ENCODE measurements around the gene KAT6B. TPM values are rescaled to one million over a fixed set of nuclear protein-coding genes. Genes with fewer than 3 reads are reported as not detected.

KAT6B gene
- total RNA-seq, 2 experiments from 2014 or later = 22.8 to 24.8 TPM

DNA sequence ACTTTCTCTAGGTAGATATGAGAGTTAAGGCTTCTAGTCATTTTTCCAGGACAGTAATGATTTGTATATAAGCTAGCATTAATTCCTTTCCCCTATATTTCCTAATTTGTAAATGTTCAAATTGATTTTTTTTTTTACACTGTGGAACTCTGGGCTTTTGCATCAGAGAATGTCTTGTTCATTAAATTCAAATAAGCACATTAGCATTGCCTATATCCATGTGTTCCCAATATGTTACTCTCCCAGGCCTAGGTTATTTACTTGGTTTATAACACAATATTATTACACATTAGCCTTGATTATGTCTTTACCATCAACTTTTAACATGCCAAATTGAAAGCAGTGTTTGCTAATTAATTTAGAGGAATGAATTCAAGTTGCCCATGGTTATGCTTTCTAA lies 201.6 kb downstream of the KAT6B start:
- no peaks in the 10 kb centered on the region for H3K27me3 Mint-ChIP-seq
- DNase-seq (no peak), ATAC-seq (no peak)
- no peaks in the 10 kb centered on the region for H3K9me3 Mint-ChIP-seq
- peaks cover 6% of the 10 kb centered on the region for H3K4me1 Mint-ChIP-seq (ENCODE audit: low read depth)
- H3K4me3 Mint-ChIP-seq = no peak overlapping the region
- H3K36me3 Mint-ChIP-seq (ENCODE audit: low read depth) = peaks cover 39% of the 10 kb centered on the region
- CTCF ChIA-PET = interaction anchor here (1.1 to 1.5 kb wide), 2 partner anchors 12 to 18 kb away, joined by 3 to 4 read pairs; no protein-coding TSS in a partner anchor
- H3K27ac Mint-ChIP-seq = peak overlapping the region; percentile 58
- intact Hi-C loops (cut with micrococcal nuclease) = no loop called here
- no peak for TF ChIP-seq CTCF (IDR thresholded peaks at IDR 0.05)
- POLR2A ChIA-PET = interaction anchor here (0.6 kb wide), 2 partner anchors 400 to 863 kb away, joined by 3 to 4 read pairs; no protein-coding TSS in a partner anchor

DNA sequence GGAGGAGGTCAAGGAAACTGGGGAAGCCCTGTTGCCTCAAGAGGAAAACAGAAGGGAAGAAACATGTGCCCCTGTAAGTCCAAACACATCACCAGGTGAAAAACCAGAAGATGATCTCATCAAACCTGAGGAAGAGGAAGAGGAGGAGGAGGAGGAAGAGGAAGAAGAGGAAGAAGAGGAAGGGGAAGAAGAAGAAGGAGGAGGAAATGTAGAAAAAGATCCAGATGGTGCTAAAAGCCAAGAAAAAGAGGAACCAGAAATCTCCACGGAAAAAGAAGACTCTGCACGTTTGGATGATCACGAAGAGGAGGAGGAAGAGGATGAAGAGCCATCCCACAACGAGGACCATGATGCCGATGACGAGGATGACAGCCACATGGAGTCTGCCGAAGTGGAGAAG lies 202.3 kb downstream of the KAT6B start:
- no peak for TF ChIP-seq CTCF (IDR thresholded peaks at IDR 0.05)
- intact Hi-C loops (cut with micrococcal nuclease) = no loop called here
- no peak for ATAC-seq
- no peak overlapping the region for H3K4me3 Mint-ChIP-seq
- CTCF ChIA-PET = no interaction called here
- no peaks in the 10 kb centered on the region for H3K27me3 Mint-ChIP-seq
- POLR2A ChIA-PET = no interaction called here
- peaks cover 13% of the 10 kb centered on the region for H3K4me1 Mint-ChIP-seq (ENCODE audit: low read depth)
- H3K9me3 Mint-ChIP-seq = no peaks in the 10 kb centered on the region
- H3K36me3 Mint-ChIP-seq (ENCODE audit: low read depth) = peaks cover 39% of the 10 kb centered on the region
- no peak for DNase-seq
- peak overlapping the region; percentile 58 for H3K27ac Mint-ChIP-seq

DNA sequence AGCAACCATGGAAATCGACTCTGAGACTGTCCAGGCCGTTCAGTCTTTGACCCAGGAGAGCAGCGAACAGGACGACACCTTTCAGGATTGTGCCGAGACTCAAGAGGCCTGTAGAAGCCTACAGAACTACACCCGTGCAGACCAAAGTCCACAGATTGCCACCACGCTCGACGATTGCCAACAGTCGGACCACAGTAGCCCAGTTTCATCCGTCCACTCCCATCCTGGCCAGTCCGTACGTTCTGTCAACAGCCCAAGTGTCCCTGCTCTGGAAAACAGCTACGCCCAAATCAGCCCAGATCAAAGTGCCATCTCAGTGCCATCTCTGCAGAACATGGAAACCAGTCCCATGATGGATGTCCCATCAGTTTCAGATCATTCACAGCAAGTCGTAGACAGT lies 203.0 kb downstream of the KAT6B start:
- ChIA-PET POLR2A (no interaction called here), CTCF (no interaction called here)
- DNase-seq = no peak
- Mint-ChIP-seq H3K36me3 (ENCODE audit: low read depth) (peaks cover 45% of the 10 kb centered on the region), H3K4me1 (ENCODE audit: low read depth) (peaks cover 19% of the 10 kb centered on the region), H3K4me3 (no peak overlapping the region), H3K27ac (no peak overlapping the region), H3K27me3 (no peaks in the 10 kb centered on the region), H3K9me3 (no peaks in the 10 kb centered on the region)
- intact Hi-C loops (cut with micrococcal nuclease) = no loop called here
- no peak for ATAC-seq
- no peak for TF ChIP-seq CTCF (IDR thresholded peaks at IDR 0.05)

- Mint-ChIP-seq H3K36me3 (ENCODE audit: low read depth) (peaks cover 47% of the 10 kb centered on the region), H3K4me3 (no peak overlapping the region), H3K27me3 (no peaks in the 10 kb centered on the region), H3K9me3 (peaks cover 3% of the 10 kb centered on the region), H3K4me1 (ENCODE audit: low read depth) (peaks cover 24% of the 10 kb centered on the region), H3K27ac (no peak overlapping the region)
- intact Hi-C loops (cut with micrococcal nuclease) = no loop called here
- no peak for DNase-seq
- TF ChIP-seq CTCF (IDR thresholded peaks at IDR 0.05) = no peak
- ATAC-seq = no peak
- ChIA-PET CTCF (no interaction called here), POLR2A (no interaction called here)
Observed at GRCh38 chr10:75029857-75030256, 203.5 kb downstream of the KAT6B start.

GRCh38 chr10:75030371-75030770 lies 204.0 kb downstream of the KAT6B start:
- DNase-seq = no peak
- ChIA-PET CTCF (no interaction called here), POLR2A (no interaction called here)
- ATAC-seq = no peak
- peaks cover 9% of the 10 kb centered on the region for H3K9me3 Mint-ChIP-seq
- no peak overlapping the region for H3K4me3 Mint-ChIP-seq
- H3K27me3 Mint-ChIP-seq = no peaks in the 10 kb centered on the region
- H3K36me3 Mint-ChIP-seq (ENCODE audit: low read depth) = peaks cover 48% of the 10 kb centered on the region
- intact Hi-C loops (cut with micrococcal nuclease) = no loop called here
- no peak overlapping the region for H3K27ac Mint-ChIP-seq
- peaks cover 29% of the 10 kb centered on the region for H3K4me1 Mint-ChIP-seq (ENCODE audit: low read depth)
- TF ChIP-seq CTCF (IDR thresholded peaks at IDR 0.05) = no peak

Data from activated CD8-positive, alpha-beta T cell treated with anti-CD3 and anti-CD28 coated beads for 36 hours (primary cell).